HEK293T (cell line): Measurements from ENCODE around the gene FKRP.

ENCODE experiments used
- BHLHE40 ChIP-seq: fragments of 450-650 bp; IDR thresholded peaks from 2 replicates; pipeline ENCODE4 v1.6.1; 2016; ENCODE audit warnings: mild to moderate bottlenecking, moderate library complexity, borderline replicate concordance
- SUZ12 ChIP-seq: fragments of 450-650 bp; IDR thresholded peaks from 2 replicates; pipeline ENCODE4 v1.6.1; 2016; ENCODE audit warnings: mild to moderate bottlenecking

GRCh38 chr19:46721269-46722003, 24.4 kb upstream of the FKRP start:
- no peak for TF ChIP-seq BHLHE40
- TF ChIP-seq SUZ12: no peak
